OCI-LY1 (cell line): ENCODE measurements around the gene NLRP6.

Source experiments
- CTCF ChIP-seq: fragments of 200-600 bp; sonication (generic), shearing (Covaris generic); IDR thresholded peaks from 2 replicates; pipeline ENCODE4 v1.5.1; 2017; ENCODE audit warnings: mild to moderate bottlenecking, antibody characterized with exemption, low read length, moderate library complexity, mixed read lengths
- EZH2 ChIP-seq: fragments of 200-600 bp; sonication (generic), shearing (Covaris generic); IDR thresholded peaks from 2 replicates; pipeline ENCODE4 v1.8.0; 2017; ENCODE audit warnings: borderline replicate concordance, mixed run types, mild to moderate bottlenecking, antibody characterized with exemption, low read length, moderate library complexity, mixed read lengths

- TF ChIP-seq CTCF, result no peak
- TF ChIP-seq EZH2, result no peak
Observed at GRCh38 chr11:230431-230830, 47.8 kb upstream of the NLRP6 start.
